ENCODE measurements around the gene RFESD. TPM values are rescaled to one million over a fixed set of nuclear protein-coding genes. Genes with fewer than 3 reads are reported as not detected.

Gene RFESD
- total and polyA plus RNA-seq, 2 of the 13 experiments (the other 11 are each of a cell fraction or from before 2014, with no cell fraction given): 1.1 to 2.2 TPM

DNA sequence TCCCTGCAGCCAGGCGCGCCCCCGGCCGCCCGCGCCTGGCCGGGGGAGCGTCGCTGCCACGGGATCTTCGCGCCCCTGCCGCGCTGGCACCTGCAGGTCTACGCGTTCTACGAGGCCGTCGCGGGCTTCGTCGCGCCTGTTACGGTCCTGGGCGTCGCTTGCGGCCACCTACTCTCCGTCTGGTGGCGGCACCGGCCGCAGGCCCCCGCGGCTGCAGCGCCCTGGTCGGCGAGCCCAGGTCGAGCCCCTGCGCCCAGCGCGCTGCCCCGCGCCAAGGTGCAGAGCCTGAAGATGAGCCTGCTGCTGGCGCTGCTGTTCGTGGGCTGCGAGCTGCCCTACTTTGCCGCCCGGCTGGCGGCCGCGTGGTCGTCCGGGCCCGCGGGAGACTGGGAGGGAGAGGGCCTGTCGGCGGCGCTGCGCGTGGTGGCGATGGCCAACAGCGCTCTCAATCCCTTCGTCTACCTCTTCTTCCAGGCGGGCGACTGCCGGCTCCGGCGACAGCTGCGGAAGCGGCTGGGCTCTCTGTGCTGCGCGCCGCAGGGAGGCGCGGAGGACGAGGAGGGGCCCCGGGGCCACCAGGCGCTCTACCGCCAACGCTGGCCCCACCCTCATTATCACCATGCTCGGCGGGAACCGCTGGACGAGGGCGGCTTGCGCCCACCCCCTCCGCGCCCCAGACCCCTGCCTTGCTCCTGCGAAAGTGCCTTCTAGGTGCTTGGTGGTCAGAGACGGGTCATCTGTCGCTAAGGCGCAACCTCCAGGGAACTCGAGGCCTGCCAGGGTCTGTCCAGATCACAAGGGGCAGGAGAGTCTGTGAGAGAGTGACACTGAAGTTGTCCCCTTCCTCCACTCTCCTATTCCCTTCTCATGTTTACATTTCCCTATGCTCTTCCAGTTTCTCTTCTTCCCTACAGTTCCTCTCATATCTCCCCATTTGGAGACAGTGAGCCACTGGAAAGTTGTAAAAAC is 25.4 kb upstream of the RFESD start (continued):
- TF ChIP-seq, protein P1, sequence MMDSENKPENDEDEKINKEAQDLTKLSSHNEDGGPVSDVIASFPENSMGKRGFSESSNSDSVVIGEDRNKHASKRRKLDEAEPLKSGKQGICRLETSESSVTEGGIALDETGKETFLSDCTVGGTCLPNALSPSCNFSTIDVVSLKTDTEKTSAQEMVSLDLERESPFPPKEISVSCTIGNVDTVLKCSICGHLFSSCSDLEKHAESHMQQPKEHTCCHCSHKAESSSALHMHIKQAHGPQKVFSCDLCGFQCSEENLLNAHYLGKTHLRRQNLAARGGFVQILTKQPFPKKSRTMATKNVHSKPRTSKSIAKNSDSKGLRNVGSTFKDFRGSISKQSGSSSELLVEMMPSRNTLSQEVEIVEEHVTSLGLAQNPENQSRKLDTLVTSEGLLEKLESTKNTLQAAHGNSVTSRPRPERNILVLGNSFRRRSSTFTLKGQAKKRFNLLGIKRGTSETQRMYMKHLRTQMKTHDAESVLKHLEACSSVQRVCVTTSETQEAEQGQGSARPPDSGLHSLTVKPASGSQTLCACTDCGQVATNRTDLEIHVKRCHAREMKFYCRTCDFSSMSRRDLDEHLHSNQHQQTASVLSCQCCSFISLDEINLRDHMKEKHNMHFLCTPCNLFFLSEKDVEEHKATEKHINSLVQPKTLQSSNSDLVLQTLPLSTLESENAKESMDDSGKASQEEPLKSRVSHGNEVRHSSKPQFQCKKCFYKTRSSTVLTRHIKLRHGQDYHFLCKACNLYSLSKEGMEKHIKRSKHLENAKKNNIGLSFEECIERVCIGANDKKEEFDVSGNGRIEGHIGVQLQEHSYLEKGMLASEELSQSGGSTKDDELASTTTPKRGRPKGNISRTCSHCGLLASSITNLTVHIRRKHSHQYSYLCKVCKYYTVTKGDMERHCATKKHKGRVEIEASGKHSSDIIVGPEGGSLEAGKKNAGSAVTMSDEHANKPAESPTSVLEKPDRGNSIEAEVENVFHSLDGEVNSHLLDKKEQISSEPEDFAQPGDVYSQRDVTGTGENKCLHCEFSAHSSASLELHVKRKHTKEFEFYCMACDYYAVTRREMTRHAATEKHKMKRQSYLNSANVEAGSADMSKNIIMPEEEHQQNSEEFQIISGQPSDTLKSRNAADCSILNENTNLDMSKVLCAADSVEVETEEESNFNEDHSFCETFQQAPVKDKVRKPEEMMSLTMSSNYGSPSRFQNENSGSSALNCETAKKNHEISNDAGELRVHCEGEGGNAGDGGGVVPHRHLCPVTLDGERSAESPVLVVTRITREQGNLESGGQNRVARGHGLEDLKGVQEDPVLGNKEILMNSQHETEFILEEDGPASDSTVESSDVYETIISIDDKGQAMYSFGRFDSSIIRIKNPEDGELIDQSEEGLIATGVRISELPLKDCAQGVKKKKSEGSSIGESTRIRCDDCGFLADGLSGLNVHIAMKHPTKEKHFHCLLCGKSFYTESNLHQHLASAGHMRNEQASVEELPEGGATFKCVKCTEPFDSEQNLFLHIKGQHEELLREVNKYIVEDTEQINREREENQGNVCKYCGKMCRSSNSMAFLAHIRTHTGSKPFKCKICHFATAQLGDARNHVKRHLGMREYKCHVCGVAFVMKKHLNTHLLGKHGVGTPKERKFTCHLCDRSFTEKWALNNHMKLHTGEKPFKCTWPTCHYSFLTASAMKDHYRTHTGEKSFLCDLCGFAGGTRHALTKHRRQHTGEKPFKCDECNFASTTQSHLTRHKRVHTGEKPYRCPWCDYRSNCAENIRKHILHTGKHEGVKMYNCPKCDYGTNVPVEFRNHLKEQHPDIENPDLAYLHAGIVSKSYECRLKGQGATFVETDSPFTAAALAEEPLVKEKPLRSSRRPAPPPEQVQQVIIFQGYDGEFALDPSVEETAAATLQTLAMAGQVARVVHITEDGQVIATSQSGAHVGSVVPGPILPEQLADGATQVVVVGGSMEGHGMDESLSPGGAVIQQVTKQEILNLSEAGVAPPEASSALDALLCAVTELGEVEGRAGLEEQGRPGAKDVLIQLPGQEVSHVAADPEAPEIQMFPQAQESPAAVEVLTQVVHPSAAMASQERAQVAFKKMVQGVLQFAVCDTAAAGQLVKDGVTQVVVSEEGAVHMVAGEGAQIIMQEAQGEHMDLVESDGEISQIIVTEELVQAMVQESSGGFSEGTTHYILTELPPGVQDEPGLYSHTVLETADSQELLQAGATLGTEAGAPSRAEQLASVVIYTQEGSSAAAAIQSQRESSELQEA (CRISPR knock-in tag; IDR thresholded peaks at IDR 0.05; ENCODE audit: not compliant biosample characterization): no peak
- TF ChIP-seq, protein P2, sequence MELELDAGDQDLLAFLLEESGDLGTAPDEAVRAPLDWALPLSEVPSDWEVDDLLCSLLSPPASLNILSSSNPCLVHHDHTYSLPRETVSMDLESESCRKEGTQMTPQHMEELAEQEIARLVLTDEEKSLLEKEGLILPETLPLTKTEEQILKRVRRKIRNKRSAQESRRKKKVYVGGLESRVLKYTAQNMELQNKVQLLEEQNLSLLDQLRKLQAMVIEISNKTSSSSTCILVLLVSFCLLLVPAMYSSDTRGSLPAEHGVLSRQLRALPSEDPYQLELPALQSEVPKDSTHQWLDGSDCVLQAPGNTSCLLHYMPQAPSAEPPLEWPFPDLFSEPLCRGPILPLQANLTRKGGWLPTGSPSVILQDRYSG (CRISPR knock-in tag; IDR thresholded peaks at IDR 0.05): 0 out of 2 replicates have a peak, but pooled peaks have one; percentile 59
- TF ChIP-seq, protein P3, sequence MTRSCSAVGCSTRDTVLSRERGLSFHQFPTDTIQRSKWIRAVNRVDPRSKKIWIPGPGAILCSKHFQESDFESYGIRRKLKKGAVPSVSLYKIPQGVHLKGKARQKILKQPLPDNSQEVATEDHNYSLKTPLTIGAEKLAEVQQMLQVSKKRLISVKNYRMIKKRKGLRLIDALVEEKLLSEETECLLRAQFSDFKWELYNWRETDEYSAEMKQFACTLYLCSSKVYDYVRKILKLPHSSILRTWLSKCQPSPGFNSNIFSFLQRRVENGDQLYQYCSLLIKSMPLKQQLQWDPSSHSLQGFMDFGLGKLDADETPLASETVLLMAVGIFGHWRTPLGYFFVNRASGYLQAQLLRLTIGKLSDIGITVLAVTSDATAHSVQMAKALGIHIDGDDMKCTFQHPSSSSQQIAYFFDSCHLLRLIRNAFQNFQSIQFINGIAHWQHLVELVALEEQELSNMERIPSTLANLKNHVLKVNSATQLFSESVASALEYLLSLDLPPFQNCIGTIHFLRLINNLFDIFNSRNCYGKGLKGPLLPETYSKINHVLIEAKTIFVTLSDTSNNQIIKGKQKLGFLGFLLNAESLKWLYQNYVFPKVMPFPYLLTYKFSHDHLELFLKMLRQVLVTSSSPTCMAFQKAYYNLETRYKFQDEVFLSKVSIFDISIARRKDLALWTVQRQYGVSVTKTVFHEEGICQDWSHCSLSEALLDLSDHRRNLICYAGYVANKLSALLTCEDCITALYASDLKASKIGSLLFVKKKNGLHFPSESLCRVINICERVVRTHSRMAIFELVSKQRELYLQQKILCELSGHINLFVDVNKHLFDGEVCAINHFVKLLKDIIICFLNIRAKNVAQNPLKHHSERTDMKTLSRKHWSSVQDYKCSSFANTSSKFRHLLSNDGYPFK (CRISPR knock-in tag; IDR thresholded peaks at IDR 0.05; ENCODE audit: borderline replicate concordance): 0 out of 2 replicates have a peak, but pooled peaks have one; percentile 17
- TF ChIP-seq ZNF354B (CRISPR knock-in tag; IDR thresholded peaks at IDR 0.05) (0 out of 2 replicates have a peak, but pooled peaks have one; percentile 47), ZNF225 (CRISPR knock-in tag; IDR thresholded peaks at IDR 0.05) (0 out of 2 replicates have a peak, but pooled peaks have one; percentile 45), ZSCAN12 (CRISPR knock-in tag; IDR thresholded peaks at IDR 0.05) (0 out of 2 replicates have a peak, but pooled peaks have one; percentile 29), SALL2 (CRISPR knock-in tag; IDR thresholded peaks at IDR 0.05) (0 out of 2 replicates have a peak, but pooled peaks have one; percentile 48)
- TF ChIP-seq, protein P4, sequence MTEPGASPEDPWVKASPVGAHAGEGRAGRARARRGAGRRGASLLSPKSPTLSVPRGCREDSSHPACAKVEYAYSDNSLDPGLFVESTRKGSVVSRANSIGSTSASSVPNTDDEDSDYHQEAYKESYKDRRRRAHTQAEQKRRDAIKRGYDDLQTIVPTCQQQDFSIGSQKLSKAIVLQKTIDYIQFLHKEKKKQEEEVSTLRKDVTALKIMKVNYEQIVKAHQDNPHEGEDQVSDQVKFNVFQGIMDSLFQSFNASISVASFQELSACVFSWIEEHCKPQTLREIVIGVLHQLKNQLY (CRISPR knock-in tag; IDR thresholded peaks at IDR 0.05): no peak
- TF ChIP-seq, protein P5, sequence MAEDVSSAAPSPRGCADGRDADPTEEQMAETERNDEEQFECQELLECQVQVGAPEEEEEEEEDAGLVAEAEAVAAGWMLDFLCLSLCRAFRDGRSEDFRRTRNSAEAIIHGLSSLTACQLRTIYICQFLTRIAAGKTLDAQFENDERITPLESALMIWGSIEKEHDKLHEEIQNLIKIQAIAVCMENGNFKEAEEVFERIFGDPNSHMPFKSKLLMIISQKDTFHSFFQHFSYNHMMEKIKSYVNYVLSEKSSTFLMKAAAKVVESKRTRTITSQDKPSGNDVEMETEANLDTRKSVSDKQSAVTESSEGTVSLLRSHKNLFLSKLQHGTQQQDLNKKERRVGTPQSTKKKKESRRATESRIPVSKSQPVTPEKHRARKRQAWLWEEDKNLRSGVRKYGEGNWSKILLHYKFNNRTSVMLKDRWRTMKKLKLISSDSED (CRISPR knock-in tag; IDR thresholded peaks at IDR 0.05): 0 out of 2 replicates have a peak, but pooled peaks have one; percentile 51
- TF ChIP-seq, protein P6, sequence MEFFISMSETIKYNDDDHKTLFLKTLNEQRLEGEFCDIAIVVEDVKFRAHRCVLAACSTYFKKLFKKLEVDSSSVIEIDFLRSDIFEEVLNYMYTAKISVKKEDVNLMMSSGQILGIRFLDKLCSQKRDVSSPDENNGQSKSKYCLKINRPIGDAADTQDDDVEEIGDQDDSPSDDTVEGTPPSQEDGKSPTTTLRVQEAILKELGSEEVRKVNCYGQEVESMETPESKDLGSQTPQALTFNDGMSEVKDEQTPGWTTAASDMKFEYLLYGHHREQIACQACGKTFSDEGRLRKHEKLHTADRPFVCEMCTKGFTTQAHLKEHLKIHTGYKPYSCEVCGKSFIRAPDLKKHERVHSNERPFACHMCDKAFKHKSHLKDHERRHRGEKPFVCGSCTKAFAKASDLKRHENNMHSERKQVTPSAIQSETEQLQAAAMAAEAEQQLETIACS (CRISPR knock-in tag; IDR thresholded peaks at IDR 0.05): peak; percentile 51
